ENCODE results near the gene SSNA1.

Gene SSNA1

GRCh38 chr9:137218212-137218753 lies 29.8 kb downstream of the SSNA1 start:
- in situ Hi-C loops (cut with MboI; ENCODE audit: low sequenced_read_pairs) = loop anchor here (25.0 kb wide), 1 partner anchor 431 kb away; the partner anchor contains the start of genes CCDC183 and TMEM141

- in situ Hi-C loops (cut with MboI; ENCODE audit: low sequenced_read_pairs) = loop anchor here (25.0 kb wide), 1 partner anchor 432 kb away; the partner anchor contains the start of genes CCDC183 and TMEM141
These were observed 30.3 kb downstream of the SSNA1 start for GRCh38 chr9:137218754-137219271.

GRCh38 chr9:137219757-137220316 lies 31.4 kb downstream of the SSNA1 start:
- in situ Hi-C loops (cut with MboI; ENCODE audit: low sequenced_read_pairs) = loop anchor here (25.0 kb wide), 1 partner anchor 433 kb away; the partner anchor contains the start of genes CCDC183 and TMEM141

- in situ Hi-C loops (cut with MboI; ENCODE audit: low sequenced_read_pairs) = loop anchor here (25.0 kb wide), 1 partner anchor 433 kb away; the partner anchor contains the start of genes CCDC183 and TMEM141
These were observed 32.0 kb downstream of the SSNA1 start for GRCh38 chr9:137220317-137221094.

- in situ Hi-C loops (cut with MboI; ENCODE audit: low sequenced_read_pairs) = loop anchor here (25.0 kb wide), 1 partner anchor 434 kb away; the partner anchor contains the start of genes CCDC183 and TMEM141
These were observed 32.6 kb downstream of the SSNA1 start for GRCh38 chr9:137221095-137221505.

GRCh38 chr9:137221506-137222111 lies 33.1 kb downstream of the SSNA1 start:
- in situ Hi-C loops (cut with MboI; ENCODE audit: low sequenced_read_pairs) = loop anchor here (25.0 kb wide), 1 partner anchor 434 kb away; the partner anchor contains the start of genes CCDC183 and TMEM141

GRCh38 chr9:137222190-137223077 lies 34.0 kb downstream of the SSNA1 start, which contains the start of gene RNF208:
Gene RNF208, minus strand, starts transcription at chr9:137222240. Its CDS starts 1,028 bp downstream, at chr9:137221212.
- in situ Hi-C loops (cut with MboI; ENCODE audit: low sequenced_read_pairs) = loop anchor here (25.0 kb wide), 1 partner anchor 435 kb away; the partner anchor contains the start of genes CCDC183 and TMEM141

GRCh38 chr9:137223078-137223970 lies 34.8 kb downstream of the SSNA1 start:
- in situ Hi-C loops (cut with MboI; ENCODE audit: low sequenced_read_pairs) = loop anchor here (25.0 kb wide), 1 partner anchor 436 kb away; the partner anchor contains the start of genes CCDC183 and TMEM141

- in situ Hi-C loops (cut with MboI; ENCODE audit: low sequenced_read_pairs) = loop anchor here (5.0 to 25.0 kb wide), 2 partner anchors 103 to 438 kb away; partner anchors contain the start of genes CCDC183 and TMEM141
These were observed 36.6 kb downstream of the SSNA1 start, which contains the start of gene CYSRT1 for GRCh38 chr9:137224830-137225694. Gene CYSRT1, plus strand, starts transcription at chr9:137225174. Its CDS starts 448 bp downstream, at chr9:137225622.

- in situ Hi-C loops (cut with MboI; ENCODE audit: low sequenced_read_pairs) = loop anchor here (5.0 kb wide), 1 partner anchor 104 kb away; no protein-coding TSS in a partner anchor
These were observed 37.3 kb downstream of the SSNA1 start for GRCh38 chr9:137225699-137226331.

- in situ Hi-C loops (cut with MboI; ENCODE audit: low sequenced_read_pairs) = loop anchor here (5.0 kb wide), 1 partner anchor 104 kb away; no protein-coding TSS in a partner anchor
These were observed 38.0 kb downstream of the SSNA1 start for GRCh38 chr9:137226338-137227053.

- in situ Hi-C loops (cut with MboI; ENCODE audit: low sequenced_read_pairs) = loop anchor here (5.0 kb wide), 1 partner anchor 105 kb away; no protein-coding TSS in a partner anchor
These were observed 38.8 kb downstream of the SSNA1 start, which contains the start of gene RNF224 for GRCh38 chr9:137227054-137227852. Gene RNF224, plus strand, starts transcription at chr9:137227502. Its CDS starts 834 bp downstream, at chr9:137228336.

GRCh38 chr9:137227853-137228505 lies 39.5 kb downstream of the SSNA1 start:
- in situ Hi-C loops (cut with MboI; ENCODE audit: low sequenced_read_pairs) = loop anchor here (5.0 kb wide), 1 partner anchor 106 kb away; no protein-coding TSS in a partner anchor

GRCh38 chr9:137228506-137228967 lies 40.1 kb downstream of the SSNA1 start:
- in situ Hi-C loops (cut with MboI; ENCODE audit: low sequenced_read_pairs) = loop anchor here (5.0 kb wide), 1 partner anchor 106 kb away; no protein-coding TSS in a partner anchor
